SU-DHL-6 (cell line): Measurements from ENCODE around the gene KSR2.

Source experiments
- H2AFZ ChIP-seq: fragments of 200-600 bp; sonication (generic); 2 replicates; pipeline ENCODE4 v1.6.1; 2014; ENCODE audit warnings: low read depth, mild to moderate bottlenecking, moderate library complexity, mixed read lengths, antibody characterized with exemption, low read length; ENCODE audit not compliant: severe bottlenecking
- H3F3A ChIP-seq: fragments of 200-600 bp; shearing (Covaris generic); 2 replicates; pipeline ENCODE4 v1.6.0; 2016; ENCODE audit warnings: antibody characterized with exemption, mild to moderate bottlenecking; ENCODE audit not compliant: insufficient read depth
- H3K27ac ChIP-seq: fragments of 200-600 bp; sonication (generic); 2 replicates; pipeline ENCODE4 v1.5.1; 2016; ENCODE audit warnings: low read depth, mild to moderate bottlenecking, low read length, moderate library complexity, mixed read lengths
- H3K27me3 ChIP-seq: fragments of 200-600 bp; sonication (generic), shearing (Covaris generic); 2 replicates; pipeline ENCODE4 v1.6.0; 2014; ENCODE audit warnings: mild to moderate bottlenecking, low read length
- H3K36me3 ChIP-seq: fragments of 200-600 bp; sonication (generic); 2 replicates; pipeline ENCODE4 v1.6.1; 2014; ENCODE audit warnings: mild to moderate bottlenecking, low read length, mixed read lengths
- H3K4me2 ChIP-seq: fragments of 300-600, 200-600 bp; shearing (Covaris generic), sonication (generic); 2 replicates; pipeline ENCODE4 v1.6.0; 2014; ENCODE audit warnings: low read length, low read depth, mild to moderate bottlenecking; ENCODE audit not compliant: poor library complexity, severe bottlenecking
- H3K4me3 ChIP-seq: fragments of 200-600 bp; sonication (generic); 2 replicates; pipeline ENCODE4 v1.5.1; 2014; ENCODE audit warnings: antibody characterized with exemption, low read length, mild to moderate bottlenecking, mixed read lengths; ENCODE audit not compliant: insufficient read depth, poor library complexity, severe bottlenecking
- H3K79me2 ChIP-seq: fragments of 200-600 bp; sonication (generic); 2 replicates; pipeline ENCODE4 v1.6.1; 2014; ENCODE audit warnings: mild to moderate bottlenecking, low read length, moderate library complexity; ENCODE audit not compliant: insufficient read depth
- H3K9ac ChIP-seq: fragments of 200-600 bp; sonication (generic); 2 replicates; pipeline ENCODE4 v1.7.0; 2014; ENCODE audit warnings: mild to moderate bottlenecking, low read length
- H3K9me2 ChIP-seq: fragments of 200-600 bp; sonication (generic); replicated peaks from 2 replicates; pipeline ENCODE4 v1.6.1; 2014; ENCODE audit warnings: low read length; ENCODE audit not compliant: insufficient read depth
- H3K9me3 ChIP-seq: fragments of 200-600 bp; sonication (generic); 2 replicates; pipeline ENCODE4 v1.6.1; 2014; ENCODE audit warnings: low read length, mixed read lengths; ENCODE audit not compliant: insufficient read depth
- H4K20me1 ChIP-seq: fragments of 200-600 bp; sonication (generic); 2 replicates; pipeline ENCODE4 v1.6.1; 2014; ENCODE audit warnings: low read depth, mild to moderate bottlenecking, antibody characterized with exemption, low read length, moderate library complexity, mixed read lengths
- CTCF ChIP-seq: fragments of 200-600 bp; sonication (generic); IDR thresholded peaks from one replicate; pipeline ENCODE4 v1.5.1; 2017; ENCODE audit warnings: antibody characterized with exemption, mild to moderate bottlenecking, low read length, moderate library complexity; ENCODE audit not compliant: insufficient read depth, poor library complexity, severe bottlenecking
- EZH2phosphoT487 ChIP-seq: fragments of 200-600 bp; sonication (generic), shearing (Covaris generic); conservative IDR thresholded peaks from 2 replicates; pipeline ENCODE4 v1.6.1; 2018; ENCODE audit warnings: mild to moderate bottlenecking, antibody characterized with exemption, low read length, moderate library complexity, mixed read lengths

The KSR2 gene

GRCh38 chr12:117468016-117468415 lies 500.8 kb downstream of the KSR2 start:
- Histone ChIP-seq H3K9me3 (no peaks in the 10 kb centered on the region), H3K27me3 (no peaks in the 10 kb centered on the region), H3F3A (no peaks in the 10 kb centered on the region), H3K36me3 (no peaks in the 10 kb centered on the region), H3K9ac (no peak overlapping the region), H2AFZ (no peak overlapping the region), H3K79me2 (no peaks in the 10 kb centered on the region), H4K20me1 (no peaks in the 10 kb centered on the region), H3K4me2 (no peak overlapping the region), H3K9me2 (no peaks in the 10 kb centered on the region), H3K27ac (no peak overlapping the region), H3K4me3 (no peak overlapping the region)
- TF ChIP-seq EZH2phosphoT487 = no peak
- no peak for TF ChIP-seq CTCF

- Histone ChIP-seq H3K36me3 (no peaks in the 10 kb centered on the region), H3K4me3 (no peak overlapping the region), H3K9me2 (no peaks in the 10 kb centered on the region), H3K9ac (no peak overlapping the region), H3K9me3 (no peaks in the 10 kb centered on the region), H3K27me3 (no peaks in the 10 kb centered on the region), H3K79me2 (no peaks in the 10 kb centered on the region), H4K20me1 (no peaks in the 10 kb centered on the region), H3K4me2 (no peak overlapping the region), H3K27ac (no peak overlapping the region), H3F3A (no peaks in the 10 kb centered on the region), H2AFZ (no peak overlapping the region)
- no peak for TF ChIP-seq CTCF
- TF ChIP-seq EZH2phosphoT487 = no peak
Measured at GRCh38 chr12:117467588-117467987, 501.2 kb downstream of the KSR2 start.

- Histone ChIP-seq H3K27ac (no peak overlapping the region), H3K27me3 (no peaks in the 10 kb centered on the region), H3K9me2 (no peaks in the 10 kb centered on the region), H3K4me3 (no peak overlapping the region), H3F3A (no peaks in the 10 kb centered on the region), H3K36me3 (no peaks in the 10 kb centered on the region), H2AFZ (no peak overlapping the region), H3K9ac (no peak overlapping the region), H3K4me2 (no peak overlapping the region), H3K79me2 (no peaks in the 10 kb centered on the region), H4K20me1 (no peaks in the 10 kb centered on the region), H3K9me3 (no peaks in the 10 kb centered on the region)
- TF ChIP-seq CTCF = no peak
- no peak for TF ChIP-seq EZH2phosphoT487
Measured at GRCh38 chr12:117466677-117467362, 502.0 kb downstream of the KSR2 start.
